ENCODE measurements around the gene ACTR3C. TPM values are rescaled to one million over a fixed set of nuclear protein-coding genes. Genes with fewer than 3 reads are reported as not detected.

Gene ACTR3C
- polyA plus RNA-seq, 3 donors: 0.55 to 1.9 (median 1.7) TPM

DNA sequence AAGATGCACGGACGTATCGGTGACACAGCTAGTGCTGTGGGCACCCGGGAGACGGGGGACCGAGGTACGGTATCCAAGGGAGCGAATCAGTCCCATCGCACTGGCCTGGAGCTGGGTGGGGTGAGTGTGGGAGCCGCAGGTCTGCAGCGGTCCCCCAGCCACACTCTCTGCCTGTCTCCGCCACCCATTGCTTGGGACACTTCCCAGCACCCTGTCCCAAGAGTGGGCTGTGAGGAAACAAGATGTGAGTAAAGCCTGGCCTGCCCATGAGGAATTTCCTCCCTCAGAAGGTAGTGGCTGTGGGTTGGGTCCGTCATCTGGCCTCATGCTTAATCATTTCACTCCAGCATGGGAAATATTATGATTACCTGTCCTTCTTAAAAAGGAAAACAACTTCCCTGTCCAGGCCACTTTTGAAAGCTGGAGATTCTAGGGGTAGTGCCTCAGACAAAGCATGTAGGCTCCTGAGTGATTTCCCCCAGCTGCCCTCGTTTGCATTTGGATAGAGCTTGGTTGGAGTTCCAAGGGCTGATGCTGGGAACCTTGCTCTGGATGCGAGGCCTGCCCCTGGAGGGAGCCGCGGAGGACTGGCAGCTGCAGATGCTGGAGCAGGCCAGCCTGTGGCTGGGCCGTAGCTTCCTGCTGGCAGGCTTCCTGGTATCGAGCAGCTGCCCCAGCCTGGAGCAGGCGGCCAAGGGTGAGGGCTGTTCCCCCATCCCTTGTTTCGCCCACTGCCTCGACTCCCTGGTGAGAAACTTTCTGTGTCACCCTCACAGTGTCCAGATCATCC, 6.2 kb upstream of the ACTR3C start:
- H3K4me3 Mint-ChIP-seq: no peak overlapping the region
- Histone ChIP-seq H3K4me1 (ENCODE audit: control insufficient read depth in 1 of 2, insufficient read depth in 2 of 2, low read length in 2 of 2) (peaks cover 16% of the 10 kb centered on the region in 2 donors), H3K4me2 (replicated peaks; ENCODE audit: extremely low read depth, low read length, poor library complexity, severe bottlenecking) (no peak overlapping the region), H3K79me2 (ENCODE audit: insufficient read depth, low read length) (no peaks in the 10 kb centered on the region), H3K27me3 (ENCODE audit: control insufficient read depth in 2 of 2, insufficient read depth in 2 of 2, low read length in 2 of 2) (no peaks in the 10 kb centered on the region), H4K20me1 (ENCODE audit: insufficient read depth, low read length) (no peaks in the 10 kb centered on the region), H3K9me3 (replicated peaks in 1 of 2; ENCODE audit: control insufficient read depth in 1 of 2, insufficient read depth in 1 of 2, low read length in 2 of 2) (no peaks in the 10 kb centered on the region), H3K36me3 (replicated peaks in 1 of 2; ENCODE audit: control insufficient read depth in 1 of 2, insufficient read depth in 2 of 2, low read length in 2 of 2) (peaks cover 21 to 43% of the 10 kb centered on the region in 2 donors), H3K4me3 (replicated peaks in 1 of 3; ENCODE audit: low read depth in 2 of 3, low read length in 3 of 3) (no peak overlapping the region), H2AFZ (ENCODE audit: insufficient read depth, low read depth, low read length, poor library complexity, severe bottlenecking) (no peak overlapping the region), H3K27ac (ENCODE audit: low read depth in 1 of 2, low read length in 2 of 2) (no peak overlapping the region), H3K9ac (ENCODE audit: insufficient read depth, low read length, poor library complexity, severe bottlenecking) (no peak overlapping the region)
- H3K27ac Mint-ChIP-seq: no peak overlapping the region
- TF ChIP-seq, protein P1, sequence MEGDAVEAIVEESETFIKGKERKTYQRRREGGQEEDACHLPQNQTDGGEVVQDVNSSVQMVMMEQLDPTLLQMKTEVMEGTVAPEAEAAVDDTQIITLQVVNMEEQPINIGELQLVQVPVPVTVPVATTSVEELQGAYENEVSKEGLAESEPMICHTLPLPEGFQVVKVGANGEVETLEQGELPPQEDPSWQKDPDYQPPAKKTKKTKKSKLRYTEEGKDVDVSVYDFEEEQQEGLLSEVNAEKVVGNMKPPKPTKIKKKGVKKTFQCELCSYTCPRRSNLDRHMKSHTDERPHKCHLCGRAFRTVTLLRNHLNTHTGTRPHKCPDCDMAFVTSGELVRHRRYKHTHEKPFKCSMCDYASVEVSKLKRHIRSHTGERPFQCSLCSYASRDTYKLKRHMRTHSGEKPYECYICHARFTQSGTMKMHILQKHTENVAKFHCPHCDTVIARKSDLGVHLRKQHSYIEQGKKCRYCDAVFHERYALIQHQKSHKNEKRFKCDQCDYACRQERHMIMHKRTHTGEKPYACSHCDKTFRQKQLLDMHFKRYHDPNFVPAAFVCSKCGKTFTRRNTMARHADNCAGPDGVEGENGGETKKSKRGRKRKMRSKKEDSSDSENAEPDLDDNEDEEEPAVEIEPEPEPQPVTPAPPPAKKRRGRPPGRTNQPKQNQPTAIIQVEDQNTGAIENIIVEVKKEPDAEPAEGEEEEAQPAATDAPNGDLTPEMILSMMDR (IDR thresholded peaks at IDR 0.05): no peak
- intact Hi-C loops (cut with micrococcal nuclease): no loop called here
- peaks cover 43 to 53% of the 10 kb centered on the region in 2 donors for H3K36me3 Mint-ChIP-seq
- H3K27me3 Mint-ChIP-seq (ENCODE audit: low read depth in 3 of 3): no peaks in the 10 kb centered on the region
- H3K4me1 Mint-ChIP-seq: peaks cover 18% of the 10 kb centered on the region
- 95% methylated on average over 19 of the region's 22 CpGs for WGBS (ENCODE audit: insufficient coverage)
- no peaks in the 10 kb centered on the region for H3K9me3 Mint-ChIP-seq
- no peak for DNase-seq

DNA sequence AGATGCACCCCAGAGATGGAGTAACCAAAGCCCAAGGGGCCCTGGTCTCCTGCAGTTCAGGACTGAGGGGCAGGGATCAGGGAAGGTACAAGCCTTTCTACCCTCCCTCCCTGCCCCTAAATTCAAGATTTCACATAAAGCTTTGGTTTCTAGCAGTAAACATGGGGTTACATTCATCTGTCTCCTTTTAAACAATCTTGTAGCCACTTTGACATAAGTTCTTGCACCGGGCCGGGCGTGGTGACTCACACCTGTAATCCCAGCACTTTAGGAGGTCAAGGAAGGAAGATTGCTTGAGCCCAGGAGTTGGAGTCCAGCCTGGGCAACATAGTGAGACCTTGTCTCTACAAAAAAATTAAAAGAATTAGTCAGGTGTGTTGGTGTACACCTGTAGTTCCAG, 4.0 kb upstream of the ACTR3C start:
- H4K20me1 ChIP-seq (ENCODE audit: insufficient read depth, low read length): no peaks in the 10 kb centered on the region
- no peak overlapping the region for H3K9ac ChIP-seq (ENCODE audit: insufficient read depth, low read length, poor library complexity, severe bottlenecking)
- no peaks in the 10 kb centered on the region for H3K9me3 ChIP-seq (replicated peaks in 1 of 2; ENCODE audit: control insufficient read depth in 1 of 2, insufficient read depth in 1 of 2, low read length in 2 of 2)
- peaks cover 32 to 37% of the 10 kb centered on the region in 2 donors for H3K4me1 ChIP-seq (ENCODE audit: control insufficient read depth in 1 of 2, insufficient read depth in 2 of 2, low read length in 2 of 2)
- H3K27me3 Mint-ChIP-seq (ENCODE audit: low read depth in 3 of 3): peaks cover 0 to 2% (median 0%) of the 10 kb centered on the region in 3 donors
- peaks cover 12% of the 10 kb centered on the region for H3K79me2 ChIP-seq (ENCODE audit: insufficient read depth, low read length)
- H3K27me3 ChIP-seq (ENCODE audit: control insufficient read depth in 2 of 2, insufficient read depth in 2 of 2, low read length in 2 of 2): no peaks in the 10 kb centered on the region
- no peak overlapping the region for H3K4me3 Mint-ChIP-seq
- no peak overlapping the region for H2AFZ ChIP-seq (ENCODE audit: insufficient read depth, low read depth, low read length, poor library complexity, severe bottlenecking)
- H3K4me3 ChIP-seq (replicated peaks in 1 of 3; ENCODE audit: low read depth in 2 of 3, low read length in 3 of 3): no peak overlapping the region
- no peak for DNase-seq
- no peaks in the 10 kb centered on the region for H3K9me3 Mint-ChIP-seq
- H3K36me3 ChIP-seq (replicated peaks in 1 of 2; ENCODE audit: control insufficient read depth in 1 of 2, insufficient read depth in 2 of 2, low read length in 2 of 2): peaks cover 21 to 43% of the 10 kb centered on the region in 2 donors
- H3K36me3 Mint-ChIP-seq: peaks cover 41 to 53% of the 10 kb centered on the region in 2 donors
- H3K4me2 ChIP-seq (replicated peaks; ENCODE audit: extremely low read depth, low read length, poor library complexity, severe bottlenecking): no peak overlapping the region
- no peak overlapping the region for H3K27ac Mint-ChIP-seq
- intact Hi-C loops (cut with micrococcal nuclease): no loop called here
- no peak overlapping the region for H3K27ac ChIP-seq (ENCODE audit: low read depth in 1 of 2, low read length in 2 of 2)
- peaks cover 35% of the 10 kb centered on the region for H3K4me1 Mint-ChIP-seq
- TF ChIP-seq, protein P1 (IDR thresholded peaks at IDR 0.05): no peak
- WGBS (ENCODE audit: insufficient coverage): no CpG with 5 or more reads among the region's 3 CpGs

All from CD14-positive monocyte (primary cell).